ENCODE data around the gene TMEM94.

The TMEM94 gene

DNA sequence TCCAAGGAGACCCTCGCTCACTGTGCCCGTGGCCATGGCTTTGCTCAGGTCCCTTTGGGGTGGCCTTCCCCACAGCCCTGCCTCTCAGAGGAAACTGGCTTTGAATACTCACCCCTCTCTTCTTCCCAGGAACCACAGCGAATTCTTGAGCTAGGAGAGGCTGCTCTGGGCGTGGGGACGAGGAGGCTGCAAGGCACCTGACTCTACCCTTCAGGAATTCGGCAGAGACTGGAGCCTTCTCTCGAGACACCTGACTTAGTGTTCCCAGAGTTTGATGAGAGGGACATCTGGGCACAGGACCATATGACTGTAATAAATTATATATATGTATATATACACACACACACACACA is 75.3 kb downstream of the TMEM94 start:
- DNase-seq, result no peak

DNA sequence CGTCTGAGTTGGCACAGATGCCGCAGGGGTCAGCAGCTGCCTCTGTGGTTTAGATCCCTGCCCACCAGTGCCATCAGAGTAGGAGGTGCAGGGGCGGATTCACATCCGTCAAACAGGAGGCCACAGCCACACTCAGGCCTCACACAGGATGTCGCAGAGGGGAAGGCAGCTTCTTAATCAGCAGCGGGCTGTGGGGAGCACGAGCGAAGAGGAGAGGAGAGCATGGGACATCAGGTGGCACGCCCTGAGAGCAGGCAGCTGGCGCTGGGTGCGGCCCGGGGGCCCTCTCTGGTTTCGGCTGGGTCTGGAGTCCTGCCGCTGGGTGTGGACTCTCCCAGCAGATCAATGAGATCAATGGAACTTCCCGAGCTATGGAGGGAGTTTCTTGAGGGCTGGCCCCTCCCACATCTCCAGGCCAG is 78.7 kb downstream of the TMEM94 start:
- no peak for DNase-seq

DNA sequence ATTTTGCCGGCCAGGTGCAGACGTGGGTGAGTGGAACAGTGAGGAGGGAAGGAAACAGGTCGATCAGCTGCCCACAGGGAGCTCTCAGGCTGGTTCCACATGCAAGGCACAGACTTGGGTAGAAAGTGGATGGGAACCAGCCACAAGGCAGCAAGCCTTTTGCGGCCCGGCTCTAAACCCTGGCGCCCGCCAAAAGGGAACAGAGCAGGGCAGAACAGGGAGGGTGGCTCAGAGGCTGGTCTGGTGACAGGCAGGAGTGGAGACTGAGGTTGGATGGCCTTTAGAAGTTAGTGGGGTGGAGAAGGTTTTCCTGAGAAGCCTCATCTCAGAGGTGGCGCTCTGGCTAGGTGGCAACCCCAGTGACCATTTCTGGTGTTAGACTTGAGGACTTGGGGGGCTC is 79.4 kb downstream of the TMEM94 start:
- no peak for DNase-seq

DNA sequence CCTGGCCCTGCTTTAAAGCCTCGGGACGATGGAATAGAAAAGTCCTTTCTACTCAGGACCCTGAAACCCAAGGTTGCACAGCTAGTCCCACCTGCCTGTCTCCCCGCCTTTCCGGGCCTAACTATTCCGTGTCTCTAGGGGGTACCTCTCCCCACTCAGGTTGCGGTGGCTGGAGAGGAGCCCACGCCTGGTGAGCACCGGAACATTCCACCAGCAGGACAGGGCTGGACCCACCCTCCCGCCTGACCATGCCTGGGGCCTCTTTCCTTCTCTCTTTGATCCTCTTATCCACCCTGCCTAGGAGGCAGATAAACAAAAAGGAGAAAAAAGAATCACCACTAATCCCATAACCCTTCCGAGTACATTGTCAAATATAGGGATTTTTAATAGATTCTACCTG is 79.9 kb downstream of the TMEM94 start:
- no peak for DNase-seq

DNA sequence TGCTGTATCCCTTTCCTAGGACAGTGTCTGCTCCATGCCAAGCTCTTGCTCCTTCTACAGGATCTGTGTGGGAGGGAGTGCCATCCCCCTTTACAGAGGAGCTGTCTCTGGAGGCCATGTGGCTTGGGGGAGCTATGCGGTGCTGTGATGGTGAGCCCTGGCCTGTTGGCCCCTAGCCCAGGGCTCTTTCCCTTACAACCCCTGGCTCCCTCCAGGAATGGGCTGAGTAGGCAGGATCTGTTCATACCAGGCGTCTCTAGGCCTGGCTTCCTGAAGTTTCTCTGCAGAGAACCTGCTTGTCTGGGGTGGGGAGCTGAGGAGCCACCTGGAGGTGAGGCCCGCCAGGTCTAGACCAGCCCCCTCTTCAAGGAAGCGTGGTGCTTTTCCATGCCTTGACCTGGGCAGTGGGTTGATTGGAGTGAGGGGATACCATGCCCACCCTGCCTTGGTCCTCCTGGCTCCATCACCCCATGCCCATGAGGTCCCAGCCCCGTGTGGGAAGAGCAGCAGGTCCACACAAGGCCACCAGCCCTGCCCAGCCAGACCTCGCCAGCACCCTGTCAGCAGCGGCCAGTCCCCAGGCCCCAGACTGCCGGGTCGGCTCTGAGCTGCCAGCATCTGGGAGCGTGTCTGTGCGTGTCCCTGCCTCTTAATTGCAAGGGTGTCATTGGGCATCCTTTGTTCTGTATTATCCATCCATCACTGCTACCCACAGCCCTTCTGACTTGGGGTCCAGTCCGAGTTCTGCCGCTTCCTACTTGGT is 83.7 kb downstream of the TMEM94 start:
- no peak for DNase-seq

DNA sequence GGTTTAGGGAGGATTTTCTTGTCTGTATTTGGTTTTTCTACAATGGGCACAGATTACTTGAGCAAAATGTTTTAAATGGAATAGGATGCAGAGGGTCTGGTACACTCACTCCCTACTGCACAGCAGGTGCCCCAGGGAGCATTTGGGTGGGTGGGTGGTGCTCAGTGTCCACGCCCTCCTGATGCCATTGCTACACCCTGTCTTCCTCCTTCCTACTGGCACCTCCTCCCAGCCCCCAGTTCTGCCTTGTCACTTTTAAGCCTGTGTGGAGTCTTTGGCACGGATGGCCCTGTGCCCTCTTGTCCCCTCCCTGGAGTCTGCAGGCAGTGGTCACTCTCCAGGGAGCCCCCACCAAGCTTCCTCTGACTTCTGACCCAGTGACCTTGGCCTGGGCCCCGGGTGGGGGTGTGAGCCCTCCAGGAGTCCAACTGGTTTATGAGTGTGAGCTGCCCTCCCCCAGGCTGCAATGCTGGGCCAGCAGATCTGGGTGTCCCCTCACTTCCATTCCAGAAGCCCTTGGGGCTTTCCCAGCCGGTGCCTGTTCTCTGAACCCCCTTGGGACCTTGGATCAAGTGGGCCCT is 84.6 kb downstream of the TMEM94 start:
- no peak for DNase-seq

DNA sequence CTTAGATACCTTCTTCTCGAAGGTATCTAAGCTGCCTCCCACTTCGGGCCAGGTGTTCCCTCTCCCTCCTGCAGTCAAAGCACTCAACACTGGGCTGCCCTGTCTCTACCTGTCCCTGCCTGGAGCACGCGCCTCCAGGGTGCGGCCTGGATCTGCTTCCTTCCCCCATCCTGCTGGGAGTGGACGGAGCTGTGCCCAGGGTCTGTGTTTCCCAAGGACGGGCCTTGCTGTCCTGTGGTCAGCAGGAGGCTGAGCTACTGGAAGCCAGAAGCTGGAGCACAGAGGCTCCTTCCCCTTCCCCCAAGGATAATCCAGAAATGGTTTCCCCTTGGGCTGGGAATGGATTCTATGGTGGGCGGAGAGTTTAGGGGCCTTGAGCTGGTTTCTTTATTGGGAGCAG is 85.8 kb downstream of the TMEM94 start:
- DNase-seq, result no peak

DNA sequence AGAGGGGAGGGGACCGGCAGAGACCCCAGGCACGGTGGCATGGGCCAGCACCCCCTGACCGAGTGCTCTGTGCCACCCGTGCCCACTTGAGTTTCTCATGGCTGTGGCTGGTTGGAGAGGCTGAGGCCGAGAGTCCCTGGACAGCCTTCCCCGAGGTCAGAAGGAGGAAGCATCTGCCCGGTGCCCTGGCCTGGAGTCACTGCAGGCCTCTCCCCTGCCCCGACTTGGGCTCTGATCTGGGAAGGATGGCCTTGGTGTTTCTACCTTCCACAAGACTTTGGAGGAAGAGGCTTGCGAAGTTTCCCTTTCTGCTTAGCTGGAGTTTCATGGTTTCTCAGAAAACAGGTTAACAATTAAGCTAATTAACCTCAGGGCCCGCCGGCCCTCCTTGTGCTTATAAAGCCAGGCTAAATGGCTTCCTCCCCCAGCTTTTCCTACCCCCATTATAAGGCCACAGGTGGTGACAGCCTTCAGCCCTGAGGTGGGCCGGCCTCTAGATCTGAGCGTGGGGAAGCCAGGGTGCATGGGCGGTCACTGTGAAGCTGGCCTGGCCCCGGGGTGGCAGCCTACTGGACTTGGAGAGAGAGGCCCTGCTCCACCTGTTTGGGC is 86.4 kb downstream of the TMEM94 start:
- DNase-seq, result no peak

DNA sequence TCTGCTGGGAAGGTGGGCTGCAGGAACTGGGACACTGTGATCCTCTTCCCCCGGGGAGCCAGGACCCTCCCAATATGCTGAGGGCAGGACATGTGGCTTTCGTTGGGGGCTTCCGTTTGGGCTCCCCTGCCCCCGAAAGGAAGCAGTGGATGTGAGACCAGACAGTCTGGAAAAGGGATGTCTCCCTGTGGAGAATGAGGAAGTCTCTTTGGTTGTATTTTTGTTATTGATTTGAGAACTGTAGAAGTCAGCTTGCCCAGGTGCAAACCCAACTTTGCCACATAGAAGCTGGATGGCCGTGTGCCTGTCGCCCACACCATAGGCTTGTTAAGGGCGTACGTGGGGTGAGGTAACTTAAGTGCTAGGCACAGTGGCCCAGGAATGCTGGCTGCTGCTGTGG is 87.8 kb downstream of the TMEM94 start:
- DNase-seq, result no peak

DNA sequence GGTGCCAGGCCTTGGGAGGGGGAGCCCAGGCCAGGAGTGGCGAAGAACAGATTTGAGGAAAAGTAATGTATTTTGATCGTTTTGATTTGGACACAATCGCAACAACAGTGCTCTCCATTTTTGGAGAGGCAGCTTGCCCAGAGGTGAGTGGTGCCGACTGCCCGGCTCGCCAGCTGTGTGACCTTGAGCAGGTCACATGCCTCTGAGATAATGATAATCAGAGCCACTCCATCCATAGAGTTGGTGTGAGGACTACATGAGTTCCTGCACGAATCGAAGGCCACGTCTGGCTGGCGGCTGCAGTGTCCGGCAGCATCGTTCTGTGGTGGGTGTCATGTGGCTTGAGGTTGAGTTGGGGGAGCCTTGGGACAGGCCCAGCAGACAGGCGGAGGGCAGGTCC is 89.7 kb downstream of the TMEM94 start:
- no peak for DNase-seq

DNA sequence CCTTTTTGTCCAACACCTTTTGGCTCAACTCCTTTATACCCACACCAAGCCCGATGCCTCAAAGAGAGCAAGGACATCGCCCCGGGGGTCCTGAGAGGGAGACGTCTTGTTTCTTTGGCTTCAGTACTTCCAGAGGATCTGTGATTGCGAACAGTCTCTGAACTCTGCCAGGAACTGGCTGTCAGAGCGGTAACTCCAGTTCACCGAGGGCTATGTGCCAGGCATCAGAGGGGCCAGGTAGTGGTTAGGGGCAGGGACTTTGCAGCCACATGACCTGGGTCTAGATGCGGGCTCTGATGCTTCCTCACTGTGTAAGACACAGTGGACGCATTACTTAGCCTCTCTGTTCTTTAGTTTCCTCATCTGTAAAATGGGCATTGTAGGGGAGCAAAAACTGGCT is 90.7 kb downstream of the TMEM94 start:
- no peak for DNase-seq

DNA sequence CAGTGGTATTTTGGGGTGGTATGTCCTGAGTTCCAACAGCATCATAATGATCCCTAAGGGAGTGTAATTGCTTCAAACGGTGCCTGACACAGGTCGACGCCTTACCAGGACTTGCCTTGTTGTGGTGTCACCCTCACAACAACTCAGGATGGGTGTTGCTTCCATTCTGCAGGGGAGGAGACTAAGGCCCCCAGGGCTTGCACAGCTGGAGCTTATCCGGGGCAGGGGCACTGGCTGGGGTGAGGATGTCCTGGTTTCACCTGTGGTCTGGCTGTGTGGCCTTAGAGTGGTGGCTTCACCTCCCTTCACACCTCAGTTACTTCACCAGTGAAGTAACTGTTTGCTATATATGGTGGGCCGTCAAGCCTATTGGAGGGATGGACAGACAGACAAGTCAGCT is 92.4 kb downstream of the TMEM94 start:
- no peak for DNase-seq
